HUDEP-2 (cell line): Measurements from ENCODE around the gene ITGA8.
"Not testable (repeated sequence)": the region's sequence is repeated elsewhere in the genome, so short reads cannot be mapped to it uniquely, and the experiment has no call there.

Source experiments
- DNase-seq, 76 experiments: peaks; one replicate each; lab custom pipeline; 2025; ENCODE audit not compliant: unreplicated experiment in 76 of 76; lab: John Stamatoyannopoulos, UW

Gene ITGA8

DNA sequence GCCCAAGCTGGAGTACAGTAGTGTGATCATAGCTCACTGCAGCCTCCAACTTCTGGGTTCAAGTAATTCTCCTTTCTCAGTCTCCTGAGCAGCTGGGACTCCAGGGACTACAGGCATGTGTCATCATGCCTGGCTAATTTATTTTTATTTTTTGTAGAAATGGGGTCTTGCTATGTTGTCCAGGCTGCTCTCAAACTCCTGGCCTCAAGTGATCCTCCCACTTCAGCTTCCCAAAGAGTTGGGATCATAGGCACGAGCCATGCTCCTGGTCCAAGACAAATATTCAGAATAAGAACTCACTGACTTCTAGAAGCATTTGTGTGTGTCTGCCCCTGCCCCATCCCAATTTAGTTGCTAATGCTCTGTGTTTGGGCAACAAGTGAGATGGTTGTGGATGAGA, 151.8 kb downstream of the ITGA8 start:
- no peak for DNase-seq

DNA sequence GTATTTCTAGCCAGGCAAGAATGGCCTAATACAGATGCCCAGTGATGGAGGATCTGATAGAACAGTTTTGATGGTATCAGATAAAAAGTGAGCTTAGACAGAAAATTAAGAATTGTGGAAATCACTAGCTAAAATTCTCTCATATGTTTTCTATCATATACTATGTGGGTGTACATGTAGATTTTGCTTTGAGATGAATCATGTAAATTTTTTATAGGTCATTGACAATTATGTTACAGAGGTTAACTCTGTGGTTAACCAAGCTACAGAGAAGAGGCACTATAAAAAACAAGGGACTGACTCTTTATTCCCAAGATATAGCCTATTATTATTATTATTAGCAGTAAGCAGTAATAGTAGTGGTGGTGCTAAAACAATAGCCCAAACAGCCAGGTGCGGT, 156.5 kb downstream of the ITGA8 start:
- DNase-seq, result no peak

DNA sequence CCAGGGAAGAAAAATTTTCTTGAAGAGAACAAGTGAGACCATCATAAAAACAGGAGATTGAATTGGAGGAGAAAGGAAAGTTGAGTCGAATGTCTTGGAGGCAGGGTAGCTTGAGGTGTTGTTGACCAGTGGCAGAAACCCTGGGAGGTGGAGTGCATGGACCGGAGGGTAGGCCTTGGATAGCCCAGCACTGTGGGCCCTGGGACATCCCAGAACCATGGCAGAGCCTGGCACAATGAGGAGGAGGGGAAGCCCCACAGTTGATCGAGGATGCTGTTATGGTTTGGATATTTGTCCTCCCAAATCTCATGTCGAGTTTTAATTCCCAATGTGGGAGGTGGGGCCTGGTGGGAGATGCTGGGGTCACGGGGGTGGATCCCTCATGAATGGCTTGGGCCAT, 157.1 kb downstream of the ITGA8 start:
- no peak for DNase-seq

DNA sequence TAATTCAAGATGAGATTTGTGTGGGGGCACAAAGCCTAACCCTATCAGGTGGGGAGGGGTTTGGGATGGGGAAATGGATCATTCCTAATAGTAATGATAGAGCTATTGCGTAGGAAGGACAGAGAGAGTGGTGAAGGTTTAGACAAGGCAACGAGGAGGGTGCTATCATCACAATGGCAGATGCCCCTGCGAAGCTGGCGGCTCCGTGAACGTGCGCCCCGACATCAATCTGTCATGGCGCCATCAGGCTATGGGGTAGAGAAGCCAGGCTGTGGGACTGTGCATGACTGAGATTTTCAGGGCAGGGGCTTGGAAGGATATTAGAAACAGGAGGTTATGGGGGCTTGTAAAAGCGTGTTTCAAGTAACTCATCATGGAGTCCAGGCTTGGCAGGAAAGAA, 157.6 kb downstream of the ITGA8 start:
- DNase-seq, result no peak

DNA sequence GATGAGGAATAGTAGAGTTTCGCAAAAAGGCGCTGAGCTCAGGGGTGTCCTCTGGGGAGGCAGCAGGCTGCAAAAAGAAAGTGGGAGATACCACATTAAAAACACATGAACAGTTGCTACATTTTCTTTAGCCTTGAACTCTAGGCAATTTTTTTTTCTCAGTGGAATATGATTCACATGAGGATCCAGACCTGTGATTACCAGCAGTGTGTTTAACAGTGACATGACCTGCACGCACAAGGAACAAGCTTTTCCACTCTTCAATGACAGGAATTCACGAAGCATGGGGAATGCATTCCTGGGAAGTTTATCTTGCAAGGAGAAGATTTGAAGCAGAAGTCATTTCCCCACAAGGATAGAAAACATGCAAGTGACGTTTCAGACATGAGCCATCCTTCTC, 161.6 kb downstream of the ITGA8 start:
- no peak for DNase-seq

DNA sequence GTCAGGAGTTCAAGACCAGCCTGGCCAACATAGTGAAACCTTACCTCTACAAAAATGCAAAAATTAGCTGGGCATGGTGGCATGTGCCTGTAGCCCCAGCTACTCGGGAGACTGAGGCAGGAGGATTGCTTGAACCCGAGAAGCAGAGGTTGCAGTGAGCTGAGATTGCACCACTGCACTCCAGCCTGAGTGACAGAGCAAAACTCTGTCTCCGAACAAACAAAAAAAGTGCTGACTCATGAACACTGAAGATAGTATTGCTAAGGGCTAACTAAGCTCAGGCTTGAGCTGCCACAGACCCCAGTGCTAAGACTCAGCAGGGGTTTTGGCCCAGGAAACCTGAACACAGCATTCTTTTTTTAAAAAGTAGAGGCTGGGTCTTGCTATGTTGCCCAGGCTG, 162.6 kb downstream of the ITGA8 start:
- DNase-seq, result not testable (repeated sequence)

DNA sequence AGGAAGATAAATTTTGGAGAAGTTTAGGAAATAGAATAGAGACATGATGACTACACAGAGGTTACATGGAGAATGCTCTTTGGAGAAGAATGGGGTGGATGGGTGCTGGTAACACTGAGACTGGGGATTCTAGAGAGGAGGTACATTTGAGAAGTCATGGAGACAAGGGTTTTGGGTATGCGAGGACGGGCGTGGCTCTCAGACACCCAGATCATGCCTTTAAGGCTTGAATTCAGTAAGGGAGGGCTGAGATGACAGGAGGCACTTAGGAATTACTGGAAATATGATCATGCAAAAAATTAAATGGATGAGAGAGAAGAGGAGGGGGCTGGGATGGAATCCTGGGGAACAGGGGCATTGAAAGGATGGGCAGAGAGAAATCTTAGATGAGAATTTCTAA, 168.8 kb downstream of the ITGA8 start:
- no peak for DNase-seq

DNA sequence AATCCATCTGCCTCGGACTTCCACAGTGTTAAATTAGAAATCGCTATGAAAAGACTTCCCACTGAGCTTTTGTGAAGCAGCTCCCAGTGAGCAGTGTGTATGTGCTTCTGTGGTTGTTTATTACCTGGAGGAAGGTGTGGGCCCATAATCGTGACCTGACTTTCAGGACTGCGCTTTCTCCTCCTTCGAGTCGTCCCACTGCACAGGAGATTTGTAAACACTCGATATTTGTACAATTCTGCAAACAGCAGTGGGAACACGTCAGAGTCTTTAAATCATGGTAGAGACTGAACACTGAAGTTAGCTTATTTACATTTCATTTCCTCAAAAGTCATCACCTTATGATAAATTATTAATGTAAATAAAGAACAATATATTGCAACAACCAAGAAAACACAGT, 171.4 kb downstream of the ITGA8 start:
- no peak for DNase-seq

DNA sequence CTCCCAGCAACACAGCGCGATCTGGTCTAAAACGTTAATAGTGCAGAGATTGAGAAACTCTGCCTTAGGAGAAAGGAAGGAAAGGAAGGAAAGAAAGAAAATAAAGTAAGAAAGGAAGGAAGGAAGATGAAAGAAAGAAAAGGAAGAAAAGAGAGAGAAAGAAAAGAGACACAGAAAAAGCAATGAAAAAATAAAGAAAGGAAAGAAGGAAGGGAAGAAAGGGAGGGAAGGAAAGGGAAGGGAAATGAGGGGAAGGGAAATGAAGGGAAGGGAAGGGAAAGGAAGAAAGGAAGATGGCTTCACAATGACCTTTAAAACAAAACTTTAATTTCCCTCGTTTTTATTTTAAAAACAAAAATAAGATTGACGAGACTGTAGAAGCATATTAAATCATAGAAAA, 173.1 kb downstream of the ITGA8 start:
- no peak for DNase-seq

DNA sequence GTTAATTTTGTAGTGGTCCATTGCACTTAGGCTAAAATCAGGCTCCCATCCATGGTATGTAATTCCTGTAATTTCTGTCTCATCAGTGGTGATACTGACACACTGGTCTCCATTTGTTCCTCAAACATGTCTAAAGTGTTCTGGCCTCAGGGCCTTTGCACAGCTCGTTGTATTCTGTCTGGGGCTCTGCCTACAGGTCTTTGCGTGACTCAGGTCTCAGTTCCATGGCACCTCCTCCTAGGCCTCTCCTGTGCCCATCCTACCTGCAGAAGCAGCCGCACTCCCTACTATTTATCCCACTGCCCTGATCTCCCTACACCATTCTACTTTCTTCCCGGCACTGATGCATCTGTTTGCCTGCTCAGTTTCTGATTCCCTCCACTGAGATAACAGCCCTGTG, 173.8 kb downstream of the ITGA8 start:
- DNase-seq, result no peak

DNA sequence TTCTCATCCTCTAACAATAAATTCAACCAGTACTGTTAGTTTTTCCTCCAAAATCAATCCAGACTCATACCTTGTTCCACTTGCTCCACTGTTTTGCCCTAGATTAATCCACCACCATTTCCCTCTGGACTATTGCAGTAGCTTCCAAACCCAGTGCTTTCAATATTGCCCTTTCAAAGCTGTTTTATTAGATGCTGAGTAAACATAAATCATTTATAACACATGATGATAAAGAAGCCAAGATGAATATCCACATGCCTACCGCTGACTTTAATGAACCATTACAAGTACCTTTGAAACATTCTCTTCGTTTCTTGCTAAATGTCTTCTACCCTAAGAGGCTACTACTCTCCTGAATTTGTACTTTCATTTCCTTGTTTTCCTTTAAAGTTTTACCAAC, 174.5 kb downstream of the ITGA8 start:
- DNase-seq, result no peak

DNA sequence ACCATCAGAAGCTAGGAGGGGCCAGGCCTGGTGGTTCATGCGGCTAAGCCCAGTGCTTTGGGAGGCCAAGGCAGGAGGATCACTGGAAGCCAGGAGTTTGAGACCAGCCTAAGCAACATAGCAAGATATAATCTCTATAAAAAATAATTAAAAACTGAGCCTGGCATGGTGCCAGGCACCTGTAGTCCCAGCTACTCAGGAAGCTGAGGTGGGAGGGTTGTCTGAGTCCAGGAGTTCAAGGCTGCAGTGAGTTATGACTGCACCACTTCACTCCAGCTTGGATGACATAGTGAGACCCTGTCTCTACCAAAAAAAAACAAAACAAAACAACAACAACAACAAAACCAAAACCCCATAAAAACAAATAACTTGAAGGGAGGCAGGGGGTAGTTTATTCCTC, 175.7 kb downstream of the ITGA8 start:
- no peak for DNase-seq

DNA sequence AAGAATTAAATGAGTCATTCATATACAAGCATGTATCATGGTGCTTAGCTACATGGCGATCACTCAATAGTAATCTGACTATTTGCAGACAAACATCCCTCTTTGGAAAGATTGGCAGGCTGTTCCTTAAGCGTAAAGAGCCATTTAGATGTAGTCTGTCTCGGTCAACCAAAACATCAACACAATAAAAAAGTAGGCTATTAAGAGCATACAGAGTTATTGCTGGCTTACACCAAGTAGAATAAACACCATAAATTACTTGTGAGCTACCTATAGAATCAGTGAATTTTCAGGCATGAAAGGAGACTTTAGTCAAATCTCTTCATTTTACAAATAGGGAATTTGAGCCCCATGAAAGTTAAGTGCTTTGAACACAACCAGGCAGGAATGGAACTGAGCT, 176.9 kb downstream of the ITGA8 start:
- DNase-seq, result no peak

DNA sequence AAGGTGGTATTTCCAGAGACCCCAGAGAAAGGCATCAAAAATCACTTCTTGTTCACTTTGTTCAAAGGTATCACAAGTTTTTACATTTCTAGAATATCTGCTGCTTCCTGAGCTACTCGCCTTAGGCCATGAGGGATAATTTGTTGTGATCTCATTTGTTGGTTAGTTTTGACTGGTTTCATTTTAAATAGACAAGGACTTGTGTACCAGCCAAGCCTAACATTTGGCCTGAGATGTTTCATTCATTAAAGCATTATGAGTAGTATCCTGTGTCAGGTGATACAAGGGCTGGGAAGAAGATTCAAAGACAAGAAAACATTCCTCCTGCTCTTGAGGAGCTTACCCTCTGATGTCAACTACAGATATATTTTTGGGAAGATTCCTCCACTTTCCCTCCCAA, 178.3 kb downstream of the ITGA8 start:
- no peak for DNase-seq

DNA sequence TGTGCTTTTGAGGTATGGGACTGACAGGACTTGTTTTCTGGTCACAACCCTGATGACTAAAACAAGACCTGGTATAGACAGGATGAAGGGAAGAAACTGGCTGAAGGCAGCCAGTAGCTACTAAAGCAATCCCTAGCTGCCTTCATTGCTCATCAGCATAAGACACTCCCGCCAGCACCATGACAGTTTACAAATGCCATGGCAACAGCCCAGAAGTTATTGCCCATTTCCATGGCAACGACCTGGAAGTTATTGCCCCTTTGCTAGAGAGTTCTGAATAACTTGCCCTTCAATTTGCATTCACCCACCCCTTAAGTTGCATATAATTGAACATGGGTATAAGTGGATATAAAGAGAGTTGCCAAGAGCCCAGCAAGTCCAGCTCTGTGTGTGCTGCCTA, 179.0 kb downstream of the ITGA8 start:
- DNase-seq, result no peak

DNA sequence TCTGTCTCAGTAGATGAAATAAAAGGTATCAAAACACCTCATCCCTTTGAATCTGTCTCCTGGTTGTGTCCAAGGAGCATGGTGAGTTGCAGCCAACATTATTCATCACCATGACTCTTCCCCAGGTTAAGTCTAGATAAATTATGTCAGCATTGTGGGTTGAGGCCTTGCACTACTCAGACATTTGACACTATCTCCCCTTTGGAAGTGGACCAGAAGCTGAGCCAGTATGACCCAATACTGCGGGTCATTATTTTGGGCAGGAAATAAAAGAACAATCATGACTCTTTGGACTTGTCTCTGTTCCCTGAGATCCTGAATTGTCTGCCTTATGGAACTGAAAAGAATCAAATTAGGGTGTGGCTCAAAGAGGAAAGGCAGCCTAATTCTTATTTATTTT, 180.5 kb downstream of the ITGA8 start:
- DNase-seq, result no peak

DNA sequence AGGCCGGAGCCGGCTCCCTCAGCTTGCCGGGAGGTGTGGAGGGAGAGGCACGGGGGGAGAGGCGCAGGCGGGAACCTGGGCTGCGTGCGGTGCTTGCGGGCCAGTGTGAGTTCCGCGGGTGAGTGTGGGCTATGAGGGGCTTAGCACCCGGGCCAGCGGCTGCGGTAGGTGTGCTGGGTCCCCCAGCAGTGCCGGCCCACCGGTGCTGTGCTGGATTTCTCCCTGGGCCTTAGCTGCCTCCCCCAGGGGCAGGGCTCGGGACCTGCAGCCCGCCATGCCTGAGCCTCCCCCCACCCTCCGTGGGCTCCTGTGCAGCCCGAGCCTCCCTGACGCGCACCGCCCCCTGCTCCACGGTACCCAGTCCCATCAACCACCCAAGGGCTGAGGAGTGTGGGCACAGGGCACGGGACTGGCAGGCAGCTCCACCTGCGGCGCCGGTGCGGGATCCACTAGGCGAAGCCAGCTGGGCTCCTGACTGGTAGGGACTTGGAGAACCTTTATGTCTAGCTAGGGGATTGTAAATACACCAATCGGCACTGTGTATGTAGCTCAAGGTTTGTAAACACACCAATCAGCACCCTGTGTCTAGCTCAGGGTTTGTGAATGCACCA, 184.7 kb downstream of the ITGA8 start:
- not testable (repeated sequence) for DNase-seq

DNA sequence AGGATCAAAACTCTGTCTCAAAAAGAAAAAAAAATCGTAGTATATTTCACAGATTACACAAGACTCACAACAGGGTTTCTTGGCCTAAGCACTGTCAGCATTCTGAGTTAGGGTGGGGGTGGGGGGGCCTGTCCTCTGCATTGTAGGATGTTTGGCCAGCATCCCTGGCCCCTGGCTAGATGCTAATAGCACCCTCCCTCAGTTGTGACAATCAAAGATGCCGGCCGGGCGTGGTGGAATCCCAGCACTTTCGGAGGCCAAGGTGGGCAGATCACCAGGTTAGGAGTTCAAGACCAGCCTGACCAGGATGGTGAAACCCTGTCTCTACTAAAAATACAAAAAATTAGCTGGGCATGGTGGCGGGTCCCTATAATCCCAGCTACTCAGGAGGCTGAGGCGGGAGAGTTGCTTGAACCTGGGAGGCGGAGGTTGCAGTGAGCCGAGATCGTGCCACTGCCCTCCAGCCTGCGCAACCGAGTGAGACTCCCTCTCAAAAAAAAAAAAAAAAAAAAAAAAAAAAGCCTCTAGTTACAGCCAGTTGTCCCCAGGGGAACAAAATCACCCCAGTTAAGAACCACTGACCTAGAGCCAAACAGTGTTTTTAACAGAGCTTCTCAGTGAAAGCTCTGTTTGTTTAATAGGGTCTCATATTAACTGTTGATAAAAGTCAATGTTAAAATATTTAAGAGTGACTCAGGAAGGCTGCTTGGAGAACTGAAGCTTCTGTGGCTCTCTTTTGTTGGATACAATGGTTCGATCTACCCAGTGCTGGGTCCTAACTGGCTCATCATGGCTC, 187.6 kb downstream of the ITGA8 start:
- no peak for DNase-seq

DNA sequence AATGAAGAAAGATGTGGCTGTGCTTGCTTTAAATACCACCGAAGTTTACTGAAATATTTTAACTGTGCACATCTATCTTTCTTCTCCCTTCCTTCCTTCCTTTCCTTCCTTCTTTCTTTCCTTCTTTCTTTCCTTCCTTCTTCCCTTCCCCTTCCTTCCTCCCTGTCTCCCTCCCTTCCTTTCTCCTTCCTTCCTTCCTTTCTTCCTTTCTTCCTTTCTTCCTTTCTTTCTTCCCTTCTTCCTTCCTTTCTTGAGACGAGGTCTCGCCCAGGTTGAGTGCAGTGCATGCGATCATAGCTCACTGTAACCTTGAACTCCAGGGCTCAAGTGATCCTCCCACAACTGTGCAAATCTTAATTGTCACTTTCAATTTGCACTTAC, 190.9 kb downstream of the ITGA8 start:
- DNase-seq, result no peak

DNA sequence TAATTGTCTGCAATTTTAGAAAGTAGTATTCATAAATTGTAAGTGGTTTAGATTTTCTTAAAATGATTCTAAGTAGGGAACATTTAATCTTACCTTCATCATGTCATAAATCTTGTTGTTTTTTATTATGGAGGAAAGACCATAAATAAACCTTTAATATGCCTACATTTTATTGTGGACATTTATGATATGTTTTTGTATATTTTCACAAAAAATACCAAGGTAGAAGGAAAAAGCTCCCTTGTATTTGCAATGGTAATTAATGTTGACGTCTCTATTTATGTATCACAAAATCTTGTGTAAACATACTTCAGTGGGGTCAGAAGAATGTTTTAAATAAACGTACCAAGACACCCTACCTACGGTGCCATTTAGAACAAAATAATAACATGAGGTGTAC, 193.0 kb downstream of the ITGA8 start:
- DNase-seq, result no peak

DNA sequence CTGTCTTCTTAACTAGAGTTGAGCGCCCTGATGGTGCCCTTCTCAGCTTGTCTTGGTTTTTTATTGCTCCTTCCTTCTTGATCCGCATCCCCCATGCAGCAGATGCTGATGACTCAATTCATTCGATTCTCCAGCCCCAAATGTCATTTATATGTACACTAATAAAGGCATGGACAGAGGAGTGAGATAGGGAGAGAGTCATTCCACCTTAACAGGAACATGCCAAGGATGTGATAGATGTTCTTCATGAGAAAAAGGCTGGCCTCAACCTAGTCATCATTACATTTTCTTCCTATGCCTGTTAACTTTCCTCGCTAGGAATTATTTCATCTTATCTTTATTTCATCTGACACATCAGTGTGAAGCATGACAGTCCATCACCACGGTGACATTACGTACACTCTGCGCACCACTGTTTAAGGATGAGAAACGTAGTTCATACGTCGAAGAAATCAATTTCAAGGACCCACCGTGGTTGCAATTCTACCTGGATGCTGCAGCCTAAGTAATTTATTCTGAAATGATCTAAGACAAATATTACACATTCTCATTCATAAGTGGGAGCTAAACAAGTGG, 198.3 kb downstream of the ITGA8 start:
- DNase-seq, result no peak

DNA sequence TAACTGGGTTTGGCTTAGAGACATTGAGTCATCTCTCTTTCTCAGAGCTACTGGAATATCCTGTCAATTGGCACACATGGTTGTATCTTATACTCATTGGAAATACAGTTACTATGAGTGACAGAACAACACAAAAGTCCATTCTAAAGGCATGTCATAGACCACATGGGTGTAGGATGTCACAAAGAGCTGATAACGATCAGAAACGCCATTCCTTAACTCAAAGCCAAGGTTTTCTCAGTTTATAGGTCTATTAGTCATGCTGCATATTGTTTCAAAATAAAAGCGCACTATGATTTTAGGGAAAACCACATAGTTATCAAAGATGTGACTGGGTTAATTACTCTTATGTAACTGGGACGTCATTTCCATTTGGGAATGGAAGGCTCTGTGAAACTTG, 201.5 kb downstream of the ITGA8 start:
- no peak for DNase-seq
